Stimulated activated CD8-positive, alpha-beta memory T cell treated with anti-CD3 and anti-CD28 coated beads, Interleukin-7, amount 100 ng/mL, for 4 hours (primary cell): ENCODE results near the gene BIRC5.

Experiments used
- DNase-seq, 2 donors: peaks; one replicate each; pipeline ENCODE4 v3.0.0-alpha.2; 2020; ENCODE audit warnings: low read depth in 2 of 2

Gene BIRC5

GRCh38 chr17:78183916-78184315, 30.1 kb upstream of the BIRC5 start:
- DNase-seq: no peak

GRCh38 chr17:78184351-78184750, 29.7 kb upstream of the BIRC5 start:
- no peak for DNase-seq

GRCh38 chr17:78184868-78185267, 29.2 kb upstream of the BIRC5 start:
- DNase-seq: no peak

- DNase-seq: no peak
Observed at GRCh38 chr17:78185981-78186691, 27.9 kb upstream of the BIRC5 start.

- DNase-seq: peak; percentile 38 to 66
Observed at GRCh38 chr17:78186692-78187595, 27.1 kb upstream of the BIRC5 start, which contains the start of the genes AFMID and TK1. Gene AFMID, plus strand, starts transcription at chr17:78187362. Its CDS starts 9 bp downstream, at chr17:78187371. Gene TK1, minus strand, starts transcription at chr17:78187052. Its CDS starts 58 bp downstream, at chr17:78186994.

GRCh38 chr17:78196716-78197115, 17.3 kb upstream of the BIRC5 start:
- DNase-seq: no peak

- no peak for DNase-seq
Observed at GRCh38 chr17:78197147-78197832, 16.8 kb upstream of the BIRC5 start.

GRCh38 chr17:78200451-78200850, 13.6 kb upstream of the BIRC5 start:
- no peak for DNase-seq

GRCh38 chr17:78202666-78203065, 11.4 kb upstream of the BIRC5 start:
- DNase-seq: no peak

- DNase-seq: no peak
Observed at GRCh38 chr17:78204387-78205123, 9.5 kb upstream of the BIRC5 start.

GRCh38 chr17:78205124-78205775, 8.8 kb upstream of the BIRC5 start:
- DNase-seq: no peak

GRCh38 chr17:78206298-78206697, 7.8 kb upstream of the BIRC5 start:
- DNase-seq: no peak

GRCh38 chr17:78208486-78208885, 5.6 kb upstream of the BIRC5 start:
- no peak for DNase-seq

- DNase-seq: no peak
Observed at GRCh38 chr17:78210111-78210510, 3.9 kb upstream of the BIRC5 start.

GRCh38 chr17:78211032-78211431, 3.0 kb upstream of the BIRC5 start:
- no peak for DNase-seq

- DNase-seq: no peak
Observed at GRCh38 chr17:78214706-78215061, 631 bp downstream of the BIRC5 start.

- no peak for DNase-seq
Observed at GRCh38 chr17:78219396-78220150, 5.5 kb downstream of the BIRC5 start.

GRCh38 chr17:78223061-78223460, 9.0 kb downstream of the BIRC5 start:
- no peak for DNase-seq

- no peak for DNase-seq
Observed at GRCh38 chr17:78223765-78224164, 9.7 kb downstream of the BIRC5 start.
